ENCODE results near the gene GAB1. TPM values are rescaled to one million over a fixed set of nuclear protein-coding genes. Genes with fewer than 3 reads are reported as not detected.

GAB1 gene
- total and polyA plus RNA-seq, 7 donors, result 1.0 to 20.3 (median 10.1) TPM

- no peak for TF ChIP-seq CTCF (IDR thresholded peaks at IDR 0.05)
- Histone ChIP-seq H3K27me3 (ENCODE audit: insufficient read depth in 3 of 3, low read length in 2 of 3) (no peaks in the 10 kb centered on the region), H3K4me1 (peaks cover 76% of the 10 kb centered on the region), H3K36me3 (ENCODE audit: insufficient read depth in 1 of 2, low read depth in 1 of 2) (no peaks in the 10 kb centered on the region), H3K4me3 (peak overlapping the region; percentile 30), H3K9me3 (no peaks in the 10 kb centered on the region), H3K27ac (peak overlapping the region; percentile 71)
- DNase-seq (no peak), ATAC-seq (no peak)
- WGBS, 3 donors, result 10 to 11% (median 10%) methylated on average over 3 of the region's 3 CpGs
- intact Hi-C loops (cut with DNase I), result loop anchor here in 1 of 2 donors (5.0 kb wide), 1 partner anchor 170 kb away; no protein-coding TSS in a partner anchor
Observed at GRCh38 chr4:143391895-143392294, 55.2 kb downstream of the GAB1 start.

GRCh38 chr4:143393195-143393594 is 56.5 kb downstream of the GAB1 start:
- Histone ChIP-seq H3K36me3 (ENCODE audit: insufficient read depth in 1 of 2, low read depth in 1 of 2) (no peaks in the 10 kb centered on the region), H3K27me3 (ENCODE audit: insufficient read depth in 3 of 3, low read length in 2 of 3) (no peaks in the 10 kb centered on the region), H3K27ac (peak overlapping the region; percentile 71), H3K9me3 (no peaks in the 10 kb centered on the region), H3K4me3 (no peak overlapping the region), H3K4me1 (peaks cover 87% of the 10 kb centered on the region)
- TF ChIP-seq CTCF (IDR thresholded peaks at IDR 0.05), result no peak
- 16 to 44% (median 25%) methylated on average over 1 of the region's 1 CpG for WGBS, 3 donors
- ATAC-seq (no peak), DNase-seq (no peak)
- intact Hi-C loops (cut with DNase I), result loop anchor here in 1 of 2 donors (5.0 kb wide), 1 partner anchor 171 kb away; no protein-coding TSS in a partner anchor

GRCh38 chr4:143394739-143395453 is 58.2 kb downstream of the GAB1 start:
- intact Hi-C loops (cut with DNase I), result loop anchor here in 1 of 2 donors (5.0 kb wide), 1 partner anchor 173 kb away; no protein-coding TSS in a partner anchor
- Histone ChIP-seq H3K36me3 (ENCODE audit: insufficient read depth in 1 of 2, low read depth in 1 of 2) (no peaks in the 10 kb centered on the region), H3K4me3 (no peak overlapping the region), H3K27me3 (ENCODE audit: insufficient read depth in 3 of 3, low read length in 2 of 3) (no peaks in the 10 kb centered on the region), H3K27ac (no peak overlapping the region), H3K4me1 (peaks cover 78% of the 10 kb centered on the region), H3K9me3 (no peaks in the 10 kb centered on the region)
- DNase-seq, result no peak
- 59 to 90% (median 73%) methylated on average over 3 of the region's 3 CpGs for WGBS, 3 donors
- no peak for TF ChIP-seq CTCF (IDR thresholded peaks at IDR 0.05)
- no peak for ATAC-seq

GRCh38 chr4:143396695-143397094 is 60.0 kb downstream of the GAB1 start:
- Histone ChIP-seq H3K27ac (peak overlapping the region; percentile 94), H3K4me1 (peaks cover 74% of the 10 kb centered on the region), H3K27me3 (ENCODE audit: insufficient read depth in 3 of 3, low read length in 2 of 3) (no peaks in the 10 kb centered on the region), H3K36me3 (ENCODE audit: insufficient read depth in 1 of 2, low read depth in 1 of 2) (no peaks in the 10 kb centered on the region), H3K4me3 (no peak overlapping the region), H3K9me3 (no peaks in the 10 kb centered on the region)
- 92 to 95% (median 92%) methylated on average over 1 of the region's 1 CpG for WGBS, 3 donors
- no peak for TF ChIP-seq CTCF (IDR thresholded peaks at IDR 0.05)
- intact Hi-C loops (cut with DNase I), result no loop called here
- no peak for DNase-seq
- no peak for ATAC-seq

All from psoas muscle (tissue), 8 donors.